Upper lobe of left lung (tissue), 6 donors: ENCODE data around the gene GULP1. TPM values are rescaled to one million over a fixed set of nuclear protein-coding genes. Genes with fewer than 3 reads are reported as not detected.

Experiments used
- ATAC-seq, 2 donors: fragments of 200-7000 bp; cut with Tn5 transposase; one replicate each; pipeline ENCODE4 v1.9.1; 2022; ENCODE audit warnings: mild to moderate bottlenecking in 2 of 2, moderate library complexity in 2 of 2; ENCODE audit not compliant: low FRiP score in 2 of 2
- DNase-seq, 2 donors: peaks; one replicate each; pipeline ENCODE4 v3.0.0-alpha.2; 2019 to 2020
- H3K27ac ChIP-seq, 4 donors: fragments of 200-600 bp; sonication (generic); one replicate each; pipeline ENCODE4 v1.5.1; 2016 to 2019
- H3K27me3 ChIP-seq, 4 donors: fragments of 200-600 bp; sonication (generic); one replicate each; pipeline ENCODE4 v1.5.1; 2017 to 2019
- H3K36me3 ChIP-seq, 4 donors: fragments of 200-600 bp; sonication (generic); one replicate each; pipeline ENCODE4 v1.5.1; 2016 to 2019
- H3K4me1 ChIP-seq, 4 donors: fragments of 200-600 bp; sonication (generic); one replicate each; pipeline ENCODE4 v1.5.1; 2018 to 2019
- H3K4me3 ChIP-seq, 4 donors: fragments of 200-600 bp; sonication (generic); one replicate each; pipeline ENCODE4 v1.5.1; 2017 to 2019; ENCODE audit warnings: mild to moderate bottlenecking in 2 of 4, moderate library complexity in 1 of 4
- H3K9me3 ChIP-seq, 4 donors: fragments of 200-600 bp; sonication (generic); one replicate each; pipeline ENCODE4 v1.5.1; 2018 to 2019
- EP300 ChIP-seq, 4 donors: sonication (generic); formaldehyde crosslinking; IDR thresholded peaks; one replicate each; pipeline ENCODE4 v1.5.1; 2017; ENCODE audit warnings: antibody characterized with exemption in 4 of 4, control low read depth in 2 of 4
- POLR2A ChIP-seq, 4 donors: fragments of 450-650 bp; IDR thresholded peaks; one replicate each; pipeline ENCODE4 v1.5.1; 2016 to 2017; ENCODE audit warnings: antibody characterized with exemption in 4 of 4, mild to moderate bottlenecking in 2 of 4
- POLR2AphosphoS5 ChIP-seq, 2 donors: sonication (generic); formaldehyde crosslinking; IDR thresholded peaks; one replicate each; pipeline ENCODE4 v1.5.1; 2017; ENCODE audit warnings: antibody characterized with exemption in 2 of 2
- WGBS, 2 donors: methylation state at CpG; one replicate each; pipeline ENCODE4 v1.1.5; 2017 to 2018; 5-methylcytosine and 5-hydroxymethylcytosine counted together
- total RNA-seq, 6 donors: library from RNA; depleted of rRNA in 4 of 6; stranded (reverse); fragments of >200 nt in 4 of 6; gene quantifications; one replicate each; pipeline versions ENCODE4 v1.1.0 to v1.2.1, GENCODE V29; 2016 to 2021
- TF ChIP-seq, protein P1 (sequence below), 6 experiments: fragments of 450-650 bp in 4 of 6; fragments of 200-600 bp in 2 of 6; sonication (generic) in 2 of 6; IDR thresholded peaks; one replicate each; pipeline ENCODE4 v1.5.1; 2016 to 2019; ENCODE audit warnings: antibody characterized with exemption in 6 of 6
- donor health status: DM: no; HTN: no; CAD: no; lungs with moderate emphysema.
- donor health status: DM: no; HTN: yes; CAD: no; lungs with severe emphysema.

The GULP1 gene
- total RNA-seq, 6 donors from 2014 or later = 12.5 to 71.2 (median 32.7) TPM

DNA sequence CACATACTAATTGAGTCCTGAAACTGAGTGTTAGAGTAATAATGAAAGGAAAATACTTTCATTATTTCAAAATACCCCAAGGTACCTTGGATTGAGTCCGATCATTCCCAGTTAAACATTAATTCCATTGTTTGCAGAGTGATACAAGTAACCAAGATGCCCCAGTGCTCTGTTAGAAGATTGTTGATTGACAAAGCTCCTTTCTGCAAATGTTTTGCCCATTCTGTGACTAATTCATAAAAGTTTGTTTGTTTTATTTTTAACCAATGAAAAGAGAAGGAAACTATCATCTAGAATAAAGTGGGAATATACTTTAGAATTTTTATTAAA, 124.0 kb downstream of the GULP1 start:
- no peaks in the 10 kb centered on the region for H3K27me3 ChIP-seq
- H3K27ac ChIP-seq = no peak overlapping the region
- ATAC-seq = no peak
- WGBS, 2 donors = 61 to 71% methylated on average over 1 of the region's 1 CpG
- H3K4me3 ChIP-seq = no peak overlapping the region
- no peaks in the 10 kb centered on the region for H3K36me3 ChIP-seq
- no peak for DNase-seq
- TF ChIP-seq POLR2AphosphoS5 (IDR thresholded peaks at IDR 0.05) = no peak
- no peak for TF ChIP-seq POLR2A (IDR thresholded peaks at IDR 0.05)
- TF ChIP-seq EP300 (IDR thresholded peaks at IDR 0.05) = no peak
- TF ChIP-seq, protein P1, sequence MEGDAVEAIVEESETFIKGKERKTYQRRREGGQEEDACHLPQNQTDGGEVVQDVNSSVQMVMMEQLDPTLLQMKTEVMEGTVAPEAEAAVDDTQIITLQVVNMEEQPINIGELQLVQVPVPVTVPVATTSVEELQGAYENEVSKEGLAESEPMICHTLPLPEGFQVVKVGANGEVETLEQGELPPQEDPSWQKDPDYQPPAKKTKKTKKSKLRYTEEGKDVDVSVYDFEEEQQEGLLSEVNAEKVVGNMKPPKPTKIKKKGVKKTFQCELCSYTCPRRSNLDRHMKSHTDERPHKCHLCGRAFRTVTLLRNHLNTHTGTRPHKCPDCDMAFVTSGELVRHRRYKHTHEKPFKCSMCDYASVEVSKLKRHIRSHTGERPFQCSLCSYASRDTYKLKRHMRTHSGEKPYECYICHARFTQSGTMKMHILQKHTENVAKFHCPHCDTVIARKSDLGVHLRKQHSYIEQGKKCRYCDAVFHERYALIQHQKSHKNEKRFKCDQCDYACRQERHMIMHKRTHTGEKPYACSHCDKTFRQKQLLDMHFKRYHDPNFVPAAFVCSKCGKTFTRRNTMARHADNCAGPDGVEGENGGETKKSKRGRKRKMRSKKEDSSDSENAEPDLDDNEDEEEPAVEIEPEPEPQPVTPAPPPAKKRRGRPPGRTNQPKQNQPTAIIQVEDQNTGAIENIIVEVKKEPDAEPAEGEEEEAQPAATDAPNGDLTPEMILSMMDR (IDR thresholded peaks at IDR 0.05) = no peak
- peaks cover 0 to 16% (median 0%) of the 10 kb centered on the region in 4 donors for H3K9me3 ChIP-seq
- H3K4me1 ChIP-seq = no peaks in the 10 kb centered on the region

DNA sequence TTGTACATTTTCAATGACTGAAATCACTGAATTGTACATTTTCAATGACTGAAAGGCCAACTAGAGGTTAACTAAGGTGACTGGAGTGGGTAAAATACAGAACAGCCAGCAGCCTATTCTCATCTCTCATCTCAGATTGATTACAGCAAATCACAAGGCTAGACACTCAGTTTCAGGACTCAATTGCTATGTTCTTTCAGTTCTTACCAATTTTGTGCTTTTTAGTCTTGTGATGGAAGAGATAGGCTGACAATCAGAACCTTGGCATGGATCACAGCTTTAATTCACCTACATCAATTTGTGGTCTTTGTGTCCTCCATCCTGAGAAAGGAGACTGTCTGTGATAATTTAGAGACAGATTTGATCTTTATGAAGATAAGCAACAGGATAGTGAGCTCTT, 124.7 kb downstream of the GULP1 start:
- TF ChIP-seq POLR2A (IDR thresholded peaks at IDR 0.05) = no peak
- no peak for TF ChIP-seq EP300 (IDR thresholded peaks at IDR 0.05)
- TF ChIP-seq, protein P1 (IDR thresholded peaks at IDR 0.05) = no peak
- TF ChIP-seq POLR2AphosphoS5 (IDR thresholded peaks at IDR 0.05) = no peak
- H3K4me1 ChIP-seq = no peaks in the 10 kb centered on the region
- no peaks in the 10 kb centered on the region for H3K36me3 ChIP-seq
- no peak overlapping the region for H3K27ac ChIP-seq
- H3K9me3 ChIP-seq = peaks cover 0 to 10% (median 0%) of the 10 kb centered on the region in 4 donors
- no peaks in the 10 kb centered on the region for H3K27me3 ChIP-seq
- H3K4me3 ChIP-seq = no peak overlapping the region
- DNase-seq = no peak
- ATAC-seq = no peak

DNA sequence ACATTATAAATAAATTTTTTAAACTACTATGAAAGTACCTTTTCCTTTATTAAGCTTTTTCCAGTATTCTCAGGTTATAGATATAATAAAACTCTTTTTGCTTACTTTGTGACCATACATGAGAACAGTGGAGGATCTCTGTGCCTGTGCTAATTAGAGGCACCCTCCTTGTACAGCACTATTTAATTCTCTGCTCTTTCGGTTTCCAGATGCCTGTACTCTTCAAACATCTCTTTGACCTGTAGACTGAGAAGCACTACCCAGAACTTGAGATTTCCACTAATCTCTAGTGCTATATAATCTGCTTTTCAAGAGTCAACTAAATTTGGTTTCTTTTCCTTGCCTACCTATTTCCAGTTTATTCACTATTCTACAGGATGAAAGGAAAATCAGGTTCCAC, 131.1 kb downstream of the GULP1 start:
- Histone ChIP-seq H3K4me3 (no peak overlapping the region), H3K9me3 (no peaks in the 10 kb centered on the region), H3K27me3 (no peaks in the 10 kb centered on the region), H3K36me3 (no peaks in the 10 kb centered on the region), H3K27ac (no peak overlapping the region), H3K4me1 (no peaks in the 10 kb centered on the region)
- no peak for DNase-seq
- TF ChIP-seq, protein P1 (IDR thresholded peaks at IDR 0.05) = no peak
- TF ChIP-seq POLR2AphosphoS5 (IDR thresholded peaks at IDR 0.05) = no peak
- TF ChIP-seq EP300 (IDR thresholded peaks at IDR 0.05) = no peak
- TF ChIP-seq POLR2A (IDR thresholded peaks at IDR 0.05) = no peak
- ATAC-seq = no peak
- WGBS, 2 donors = 64 to 86% methylated on average over 1 of the region's 1 CpG

DNA sequence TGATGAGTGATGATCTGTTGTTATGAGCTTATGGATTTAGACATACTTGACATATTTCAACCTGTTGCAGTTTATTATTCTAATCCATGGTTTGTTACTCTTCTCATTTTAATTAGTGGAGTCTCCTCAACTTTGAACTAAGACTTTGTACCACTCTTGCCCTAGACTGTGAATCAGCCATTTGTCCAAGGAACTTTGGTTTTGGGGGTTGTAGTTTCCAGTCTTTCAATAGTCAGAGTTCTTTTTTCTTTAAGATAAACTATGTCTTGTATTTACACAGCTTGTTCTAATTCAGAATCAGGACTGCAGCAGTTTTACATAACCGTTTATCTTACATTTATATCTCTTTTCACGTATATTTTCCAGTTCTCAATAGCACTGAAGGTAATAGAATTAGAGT, 133.6 kb downstream of the GULP1 start:
- DNase-seq (no peak), ATAC-seq (no peak)
- TF ChIP-seq POLR2AphosphoS5 (IDR thresholded peaks at IDR 0.05) (no peak), POLR2A (IDR thresholded peaks at IDR 0.05) (no peak), EP300 (IDR thresholded peaks at IDR 0.05) (no peak)
- TF ChIP-seq, protein P1 (IDR thresholded peaks at IDR 0.05) = no peak
- H3K4me1 ChIP-seq = no peaks in the 10 kb centered on the region
- no peak overlapping the region for H3K4me3 ChIP-seq
- H3K27ac ChIP-seq = no peak overlapping the region
- no peaks in the 10 kb centered on the region for H3K9me3 ChIP-seq
- 79 to 89% methylated on average over 2 of the region's 2 CpGs for WGBS, 2 donors
- no peaks in the 10 kb centered on the region for H3K27me3 ChIP-seq
- no peaks in the 10 kb centered on the region for H3K36me3 ChIP-seq

DNA sequence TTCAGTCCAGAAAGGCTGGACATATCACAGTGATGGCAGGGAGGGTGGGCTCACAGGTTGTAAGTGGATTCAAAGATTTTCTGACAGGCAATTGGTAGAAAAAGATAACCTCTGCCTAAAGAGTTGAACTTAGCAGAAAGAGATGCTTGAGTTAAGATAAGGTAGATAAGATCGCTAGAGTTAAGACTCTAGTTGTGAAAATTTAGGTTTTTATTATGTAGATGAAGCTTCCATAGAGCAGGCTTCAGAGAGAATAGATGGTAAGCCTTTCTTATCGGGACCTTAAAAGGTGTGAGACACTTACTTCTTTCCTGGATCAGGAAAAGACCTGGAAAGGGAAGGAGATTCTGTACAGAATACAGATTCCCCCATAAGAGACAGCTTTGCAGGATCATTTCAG, 134.4 kb downstream of the GULP1 start:
- Histone ChIP-seq H3K4me3 (no peak overlapping the region), H3K9me3 (no peaks in the 10 kb centered on the region), H3K36me3 (no peaks in the 10 kb centered on the region), H3K27ac (no peak overlapping the region), H3K27me3 (no peaks in the 10 kb centered on the region), H3K4me1 (no peaks in the 10 kb centered on the region)
- no peak for ATAC-seq
- 38 to 56% methylated on average over 2 of the region's 2 CpGs for WGBS, 2 donors
- DNase-seq = no peak
- no peak for TF ChIP-seq POLR2A (IDR thresholded peaks at IDR 0.05)
- TF ChIP-seq POLR2AphosphoS5 (IDR thresholded peaks at IDR 0.05) = no peak
- TF ChIP-seq, protein P1 (IDR thresholded peaks at IDR 0.05) = no peak
- TF ChIP-seq EP300 (IDR thresholded peaks at IDR 0.05) = no peak
